SK-N-SH treated with all-trans-retinoic acid at 6 μM for 48 hours (cell line): Measurements from ENCODE around the gene ST3GAL5.

Experiments used
- BACH2 ChIP-seq: fragments of 250-450 bp; sonication (Bioruptor Pico); IDR thresholded peaks from 2 replicates; pipeline ENCODE4 v1.9.0; 2021; ENCODE audit warnings: mild to moderate bottlenecking, borderline replicate concordance
- CSDC2 ChIP-seq: fragments of 250-450 bp; sonication (Bioruptor Pico); IDR thresholded peaks from 2 replicates; pipeline ENCODE4 v1.5.0; 2020; ENCODE audit warnings: mild to moderate bottlenecking, moderate library complexity
- ISL1 ChIP-seq: fragments of 250-450 bp; sonication (Bioruptor Pico); IDR thresholded peaks from 2 replicates; pipeline ENCODE4 v2.1.2; 2022; ENCODE audit warnings: mild to moderate bottlenecking, moderate library complexity
- PATZ1 ChIP-seq: fragments of 250-450 bp; sonication (Bioruptor Pico); IDR thresholded peaks from 2 replicates; pipeline ENCODE4 v1.8.0; 2020; ENCODE audit warnings: mild to moderate bottlenecking, moderate library complexity, borderline replicate concordance
- RARB ChIP-seq: fragments of 250-450 bp; sonication (Bioruptor Pico); IDR thresholded peaks from 2 replicates; pipeline ENCODE4 v1.8.0; 2021; ENCODE audit warnings: mild to moderate bottlenecking, moderate library complexity
- TOX ChIP-seq: fragments of 250-450 bp; sonication (Bioruptor Pico); IDR thresholded peaks from 2 replicates; pipeline ENCODE4 v1.8.0; 2021; ENCODE audit warnings: mild to moderate bottlenecking, moderate library complexity, borderline replicate concordance
- ZC3H10 ChIP-seq: fragments of 250-450 bp; sonication (Bioruptor Pico); IDR thresholded peaks from 2 replicates; pipeline ENCODE4 v1.5.1; 2021; ENCODE audit warnings: mild to moderate bottlenecking, moderate library complexity
- ZFP30 ChIP-seq: fragments of 450-650 bp; formaldehyde crosslinking; IDR thresholded peaks from 2 replicates; pipeline ENCODE4 v1.5.0; 2022; ENCODE audit warnings: mild to moderate bottlenecking, moderate library complexity
- ZNF565 ChIP-seq: fragments of 450-650 bp; formaldehyde crosslinking; conservative IDR thresholded peaks from 2 replicates; pipeline ENCODE4 v1.5.0; 2020; ENCODE audit warnings: low read depth, mild to moderate bottlenecking, moderate library complexity
- ZNF70 ChIP-seq: fragments of 450-650 bp; formaldehyde crosslinking; IDR thresholded peaks from 2 replicates; pipeline ENCODE4 v1.5.0; 2020; ENCODE audit warnings: mild to moderate bottlenecking, moderate library complexity

GRCh38 chr2:85937069-85937439 lies 48.3 kb upstream of the ST3GAL5 start:
- TF ChIP-seq BACH2 (CRISPR knock-in tag), result no peak
- no peak for TF ChIP-seq PATZ1 (CRISPR knock-in tag)
- no peak for TF ChIP-seq ISL1 (CRISPR knock-in tag)
- TF ChIP-seq ZFP30, result no peak
- TF ChIP-seq ZC3H10 (CRISPR knock-in tag), result no peak
- no peak for TF ChIP-seq RARB
- TF ChIP-seq ZNF565 (CRISPR knock-in tag), result no peak
- no peak for TF ChIP-seq TOX (CRISPR knock-in tag)
- no peak for TF ChIP-seq CSDC2 (CRISPR knock-in tag)
- no peak for TF ChIP-seq ZNF70 (CRISPR knock-in tag)
